GM19397 (cell line): ENCODE measurements around the gene COQ7.
A peak's percentile ranks its signal among the peaks of the same experiment; 100 is the strongest.

Source experiments
- ATAC-seq: cut with Tn5 transposase; IDR thresholded peaks from one replicate; pipeline ENCODE4 v1.9.1; 2021; ENCODE audit warnings: mild to moderate bottlenecking, moderate library complexity; ENCODE audit not compliant: unreplicated experiment

COQ7 gene

GRCh38 chr16:19067349-19068236, at the start of gene COQ7:
TSS of gene COQ7 (plus strand) at chr16:19067614. CDS start at chr16:19067665, 51 bp downstream.
- ATAC-seq = peak; percentile 93

- no peak for ATAC-seq
These were observed 46.7 kb upstream of the COQ7 start for GRCh38 chr16:19020689-19021088.

- no peak for ATAC-seq
These were observed 45.7 kb upstream of the COQ7 start for GRCh38 chr16:19021747-19022146.

- ATAC-seq = no peak
These were observed 40.0 kb upstream of the COQ7 start for GRCh38 chr16:19027416-19027815.

GRCh38 chr16:19029980-19030379, 37.4 kb upstream of the COQ7 start:
- no peak for ATAC-seq

- ATAC-seq = no peak
These were observed 35.7 kb upstream of the COQ7 start for GRCh38 chr16:19031738-19032137.

GRCh38 chr16:19033761-19034160, 33.7 kb upstream of the COQ7 start:
- no peak for ATAC-seq

- no peak for ATAC-seq
These were observed 27.0 kb upstream of the COQ7 start for GRCh38 chr16:19040400-19040799.

GRCh38 chr16:19044769-19045168, 22.6 kb upstream of the COQ7 start:
- no peak for ATAC-seq

- no peak for ATAC-seq
These were observed 21.4 kb upstream of the COQ7 start for GRCh38 chr16:19046062-19046461.

- ATAC-seq = no peak
These were observed 4.7 kb upstream of the COQ7 start for GRCh38 chr16:19062706-19063105.

- no peak for ATAC-seq
These were observed 446 bp upstream of the COQ7 start for GRCh38 chr16:19066988-19067348.

GRCh38 chr16:19068237-19068815, 912 bp downstream of the COQ7 start:
- no peak for ATAC-seq

GRCh38 chr16:19071811-19072777, 4.7 kb downstream of the COQ7 start:
- ATAC-seq = no peak

- no peak for ATAC-seq
These were observed 5.9 kb downstream of the COQ7 start for GRCh38 chr16:19073344-19073743.

GRCh38 chr16:19073863-19074262, 6.4 kb downstream of the COQ7 start:
- ATAC-seq = no peak

- no peak for ATAC-seq
These were observed 8.1 kb downstream of the COQ7 start for GRCh38 chr16:19075511-19075910.

GRCh38 chr16:19077879-19078278, 10.5 kb downstream of the COQ7 start:
- ATAC-seq = no peak

- ATAC-seq = no peak
These were observed 16.3 kb downstream of the COQ7 start for GRCh38 chr16:19083670-19084069.

- ATAC-seq = no peak
These were observed 16.7 kb downstream of the COQ7 start for GRCh38 chr16:19084139-19084538.

- no peak for ATAC-seq
These were observed 17.5 kb downstream of the COQ7 start for GRCh38 chr16:19084879-19085278.
